SK-N-SH (cell line): Measurements from ENCODE around the gene PANK4. TPM values are rescaled to one million over a fixed set of nuclear protein-coding genes. Genes with fewer than 3 reads are reported as not detected.
A peak's percentile ranks its signal among the peaks of the same experiment; 100 is the strongest.

Experiments used
- CTCF ChIA-PET: fragments of 300-600, 350-600 bp; formaldehyde crosslinking; extraction: SDS; loops from one replicate; lab custom pipeline; 2021; lab: Yijun Ruan, JAX
- POLR2A ChIA-PET: fragments of 350-600 bp; sonication (Branson Sonifier 250); formaldehyde crosslinking; extraction: SDS; loops from one replicate; lab custom pipeline; 2020; ENCODE audit warnings: antibody characterized with exemption, inconsistent platforms; lab: Yijun Ruan, JAX
- DNase-seq: peaks from one replicate; pipeline ENCODE4 v3.0.0; 2012
- H2AFZ ChIP-seq: fragments of 200-600 bp; sonication (generic); 2 replicates; pipeline ENCODE4 v1.8.1; 2016; ENCODE audit warnings: antibody characterized with exemption, mild to moderate bottlenecking, low read depth
- H3F3A ChIP-seq: fragments of 200-600 bp; sonication (generic); replicated peaks from 2 replicates; pipeline ENCODE3; 2016; ENCODE audit warnings: antibody characterized with exemption, mild to moderate bottlenecking; ENCODE audit not compliant: insufficient read depth
- H3K27ac ChIP-seq, 2 experiments: fragments of 200-500 bp in 1 of 2; fragments of 200-600 bp in 1 of 2; sonication (Bioruptor generic) in 1 of 2; sonication (generic), shearing (Covaris generic) in 1 of 2; 2 replicates each; pipeline versions ENCODE4 v1.5.1 to v1.6.1; 2014 to 2016; ENCODE audit warnings: low read depth in 2 of 2, inconsistent platforms in 1 of 2, low read length in 1 of 2, mild to moderate bottlenecking in 1 of 2, mixed read lengths in 1 of 2
- H3K27me3 ChIP-seq: fragments of 200-600 bp; sonication (generic), shearing (Covaris generic); 2 replicates; pipeline ENCODE4 v1.6.1; 2016; ENCODE audit warnings: mixed run types; ENCODE audit not compliant: insufficient read depth
- H3K36me3 ChIP-seq, 2 experiments: fragments of 200-500 bp in 1 of 2; fragments of 200-600 bp in 1 of 2; sonication (Bioruptor generic) in 1 of 2; sonication (generic) in 1 of 2; replicated peaks in 1 of 2; 2 replicates each; pipeline versions ENCODE3 to v1.5.1; 2014 to 2016; ENCODE audit warnings: low read length in 1 of 2, mild to moderate bottlenecking in 1 of 2; ENCODE audit not compliant: insufficient read depth in 2 of 2, control insufficient read depth in 1 of 2
- H3K4me1 ChIP-seq, 2 experiments: fragments of 200-500 bp in 1 of 2; fragments of 200-600 bp in 1 of 2; sonication (Bioruptor generic) in 1 of 2; sonication (generic), shearing (Covaris generic) in 1 of 2; 2 replicates each; pipeline versions ENCODE4 v1.5.1 to v1.6.1; 2014 to 2016; ENCODE audit warnings: low read depth in 1 of 2, low read length in 1 of 2, mixed run types in 1 of 2; ENCODE audit not compliant: insufficient read depth in 2 of 2, control insufficient read depth in 1 of 2
- H3K4me2 ChIP-seq: fragments of 200-600 bp; sonication (generic), shearing (Covaris generic); 2 replicates; pipeline ENCODE4 v1.6.1; 2017; ENCODE audit warnings: mixed run types
- H3K4me3 ChIP-seq, 2 experiments: fragments of 200-500 bp in 1 of 2; fragments of 200-600 bp in 1 of 2; sonication (Bioruptor generic) in 1 of 2; sonication (generic), shearing (Covaris generic) in 1 of 2; 2 replicates each; pipeline versions ENCODE4 v1.5.1 to v1.8.1; 2014 to 2016; ENCODE audit warnings: low read depth in 2 of 2, inconsistent platforms in 1 of 2, low read length in 1 of 2, mild to moderate bottlenecking in 1 of 2, mixed read lengths in 1 of 2, moderate library complexity in 1 of 2
- H3K79me2 ChIP-seq: fragments of 200-600 bp; sonication (generic); 2 replicates; pipeline ENCODE4 v1.8.1; 2017; ENCODE audit warnings: mild to moderate bottlenecking; ENCODE audit not compliant: insufficient read depth
- H3K9ac ChIP-seq: fragments of 200-600 bp; sonication (generic); 2 replicates; pipeline ENCODE4 v1.6.1; 2017; ENCODE audit warnings: mixed run types
- H3K9me2 ChIP-seq: fragments of 200-600 bp; sonication (generic); 2 replicates; pipeline ENCODE4 v1.6.1; 2017; ENCODE audit warnings: mixed run types
- H3K9me3 ChIP-seq: fragments of 200-600 bp; sonication (generic); 2 replicates; pipeline ENCODE4 v1.6.1; 2017; ENCODE audit warnings: mixed run types, mild to moderate bottlenecking, moderate library complexity
- H4K20me1 ChIP-seq: fragments of 200-600 bp; sonication (generic); 2 replicates; pipeline ENCODE4 v1.6.1; 2017; ENCODE audit warnings: mild to moderate bottlenecking, mixed run types; ENCODE audit not compliant: insufficient read depth
- CHD2 ChIP-seq: fragments of 150-350 bp; IDR thresholded peaks from 2 replicates; pipeline ENCODE4 v1.6.1; 2018; ENCODE audit warnings: low read length; ENCODE audit not compliant: partially characterized antibody
- ELF1 ChIP-seq: IDR thresholded peaks from 2 replicates; pipeline ENCODE4 v1.4.0; 2012
- FOXM1 ChIP-seq: IDR thresholded peaks from 2 replicates; pipeline ENCODE4 v1.4.0; 2012; ENCODE audit warnings: low read depth, mild to moderate bottlenecking
- GABPA ChIP-seq: IDR thresholded peaks from 2 replicates; pipeline ENCODE4 v1.4.0; 2012; ENCODE audit warnings: low read depth, mild to moderate bottlenecking
- GATA2 ChIP-seq: sonication (generic); formaldehyde crosslinking; IDR thresholded peaks from 2 replicates; pipeline ENCODE4 v1.5.0; 2020; ENCODE audit warnings: mild to moderate bottlenecking, missing genetic modification reagents
- JUND ChIP-seq: IDR thresholded peaks from 2 replicates; pipeline ENCODE4 v1.4.0; 2012
- MAX ChIP-seq: IDR thresholded peaks from 2 replicates; pipeline ENCODE4 v1.4.0; 2012; ENCODE audit warnings: low read depth
- MEF2A ChIP-seq: IDR thresholded peaks from 2 replicates; pipeline ENCODE4 v1.4.0; 2012; ENCODE audit warnings: low read depth, borderline replicate concordance
- MXI1 ChIP-seq: IDR thresholded peaks from 2 replicates; pipeline ENCODE4 v1.6.1; 2012; ENCODE audit warnings: mild to moderate bottlenecking, low read depth, low read length, improper control_type of control experiment
- NRF1 ChIP-seq: IDR thresholded peaks from 2 replicates; pipeline ENCODE4 v1.6.1; 2012; ENCODE audit warnings: low read depth, mild to moderate bottlenecking, low read length
- POLR2AphosphoS5 ChIP-seq: IDR thresholded peaks from 2 replicates; pipeline ENCODE4 v1.6.1; 2012; ENCODE audit warnings: low read depth, low read length
- SIN3A ChIP-seq: IDR thresholded peaks from 2 replicates; pipeline ENCODE4 v1.6.1; 2012; ENCODE audit warnings: low read depth, mild to moderate bottlenecking, low read length, moderate library complexity, borderline replicate concordance
- SMC3 ChIP-seq: IDR thresholded peaks from 2 replicates; pipeline ENCODE4 v1.6.1; 2012; ENCODE audit warnings: low read depth, low read length, improper control_type of control experiment
- TAF1 ChIP-seq: IDR thresholded peaks from 2 replicates; pipeline ENCODE4 v1.6.1; 2012; ENCODE audit warnings: low read depth, mild to moderate bottlenecking, low read length, moderate library complexity, borderline replicate concordance
- TCF12 ChIP-seq: IDR thresholded peaks from 2 replicates; pipeline ENCODE4 v1.4.0; 2012
- TEAD4 ChIP-seq: IDR thresholded peaks from 2 replicates; pipeline ENCODE4 v1.4.0; 2012; ENCODE audit warnings: mild to moderate bottlenecking, borderline replicate concordance; ENCODE audit not compliant: insufficient read depth
- YY1 ChIP-seq: IDR thresholded peaks from 2 replicates; pipeline ENCODE4 v1.4.0; 2012; ENCODE audit warnings: low read depth, mild to moderate bottlenecking
- ZBTB33 ChIP-seq: IDR thresholded peaks from 2 replicates; pipeline ENCODE4 v1.4.0; 2012; ENCODE audit warnings: low read depth, borderline replicate concordance
- WGBS: methylation state at CpG from one replicate; pipeline ENCODE4 v1.1.6; 2017; ENCODE audit warnings: low lambda C conversion rate; 5-methylcytosine and 5-hydroxymethylcytosine counted together
- polyA plus RNA-seq, 3 experiments: library from polyadenylated mRNA; depleted of rRNA; stranded (reverse); fragments of >200 nt; gene quantifications; 2 replicates each; pipeline ENCODE4 v1.2.3, GENCODE V29; 2012
- TF ChIP-seq, protein P1 (sequence below): fragments of 150-350 bp; IDR thresholded peaks from 2 replicates; pipeline ENCODE4 v1.6.1; 2016; ENCODE audit warnings: mild to moderate bottlenecking, low read depth, low read length
- TF ChIP-seq, protein P2 (sequence below): IDR thresholded peaks from 2 replicates; pipeline ENCODE4; 2012

Gene PANK4
- 15.1 and 16.6 TPM in 2 replicates for polyA plus RNA-seq (2012; rRNA removed)
- polyA plus RNA-seq (2012; cell fraction: cytosol; rRNA removed), result 5.9 and 8.7 TPM in 2 replicates
- 64.1 and 71.4 TPM in 2 replicates for polyA plus RNA-seq (2012; cell fraction: nucleus; rRNA removed)

GRCh38 chr1:2525920-2526823 lies at the start of gene PANK4:
Gene PANK4, minus strand, starts transcription at chr1:2526596. Its CDS starts 9 bp downstream, at chr1:2526587.
- Histone ChIP-seq H3K9me2 (no peaks in the 10 kb centered on the region), H3K4me1 (peaks cover 0 to 45% of the 10 kb centered on the region in 2 experiments; a peak in 3 of 4 replicates), H3K9ac (peak within 1 kb of the TSS; percentile 76), H3K36me3 (peaks cover under 1 to 12% of the 10 kb centered on the region in 2 experiments), H3K9me3 (no peaks in the 10 kb centered on the region), H2AFZ (no peak within 1 kb of the TSS), H3K4me3 (peak within 1 kb of the TSS; percentile 70 to 93), H3K4me2 (peak within 1 kb of the TSS; percentile 83), H3K27ac (peak within 1 kb of the TSS; percentile 24 to 87; a peak in 3 of 4 replicates), H3K79me2 (peaks cover 40% of the 10 kb centered on the region), H4K20me1 (peaks cover 38% of the 10 kb centered on the region), H3K27me3 (peaks cover 6% of the 10 kb centered on the region; the same call in 1 of the 2 replicates), H3F3A (no peaks in the 10 kb centered on the region)
- DNase-seq, result peak; percentile 96
- CTCF ChIA-PET, result interaction anchor here (0.9 to 5.2 kb wide), 6 partner anchors 22 to 351 kb away, joined by 3 to 25 read pairs (median 4); no protein-coding TSS in a partner anchor
- 6% methylated on average over 7 of the region's 107 CpGs for WGBS
- TF ChIP-seq TAF1 (peak; percentile 68; the same call in 1 of the 2 replicates), CHD2 (peak; percentile 93), TEAD4 (0 out of 2 replicates have a peak, but pooled peaks have one; percentile 8), MXI1 (peak; percentile 5; the same call in 1 of the 2 replicates), POLR2AphosphoS5 (peak; percentile 71), YY1 (peak; percentile 86), TCF12 (no peak), NRF1 (0 out of 2 replicates have a peak, but pooled peaks have one; percentile 12), GATA2 (no peak), SMC3 (0 out of 2 replicates have a peak, but pooled peaks have one; percentile 8)
- POLR2A ChIA-PET, result interaction anchor here (0.5 to 3.4 kb wide), 10 partner anchors 10 to 135 kb away, joined by 3 to 19 read pairs (median 3); partner anchors contain the start of genes MORN1 and RER1

GRCh38 chr1:2574350-2574749 lies 48.0 kb upstream of the PANK4 start:
- 37% methylated on average over 9 of the region's 9 CpGs for WGBS
- POLR2A ChIA-PET, result no interaction called here
- CTCF ChIA-PET, result interaction anchor here (1.1 kb wide), 1 partner anchor 13 kb away, joined by 4 read pairs; no protein-coding TSS in a partner anchor
- H3K79me2 ChIP-seq, result no peaks in the 10 kb centered on the region
- no peaks in the 10 kb centered on the region for H4K20me1 ChIP-seq
- H3K4me1 ChIP-seq, result no peaks in the 10 kb centered on the region; a peak in 1 of 4 replicates
- no peaks in the 10 kb centered on the region for H3F3A ChIP-seq
- no peak overlapping the region for H2AFZ ChIP-seq
- no peak overlapping the region for H3K4me3 ChIP-seq
- H3K36me3 ChIP-seq, result no peaks in the 10 kb centered on the region
- no peak for TF ChIP-seq SIN3A
- no peak for TF ChIP-seq CHD2
- no peak for TF ChIP-seq JUND
- TF ChIP-seq TCF12, result no peak
- TF ChIP-seq MEF2A, result no peak
- TF ChIP-seq, protein P1, sequence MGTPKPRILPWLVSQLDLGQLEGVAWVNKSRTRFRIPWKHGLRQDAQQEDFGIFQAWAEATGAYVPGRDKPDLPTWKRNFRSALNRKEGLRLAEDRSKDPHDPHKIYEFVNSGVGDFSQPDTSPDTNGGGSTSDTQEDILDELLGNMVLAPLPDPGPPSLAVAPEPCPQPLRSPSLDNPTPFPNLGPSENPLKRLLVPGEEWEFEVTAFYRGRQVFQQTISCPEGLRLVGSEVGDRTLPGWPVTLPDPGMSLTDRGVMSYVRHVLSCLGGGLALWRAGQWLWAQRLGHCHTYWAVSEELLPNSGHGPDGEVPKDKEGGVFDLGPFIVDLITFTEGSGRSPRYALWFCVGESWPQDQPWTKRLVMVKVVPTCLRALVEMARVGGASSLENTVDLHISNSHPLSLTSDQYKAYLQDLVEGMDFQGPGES, result no peak
- no peak for TF ChIP-seq GATA2
- TF ChIP-seq ELF1, result no peak
- no peak for TF ChIP-seq TAF1
- no peak for TF ChIP-seq FOXM1
- TF ChIP-seq MAX, result no peak
- TF ChIP-seq, protein P2, sequence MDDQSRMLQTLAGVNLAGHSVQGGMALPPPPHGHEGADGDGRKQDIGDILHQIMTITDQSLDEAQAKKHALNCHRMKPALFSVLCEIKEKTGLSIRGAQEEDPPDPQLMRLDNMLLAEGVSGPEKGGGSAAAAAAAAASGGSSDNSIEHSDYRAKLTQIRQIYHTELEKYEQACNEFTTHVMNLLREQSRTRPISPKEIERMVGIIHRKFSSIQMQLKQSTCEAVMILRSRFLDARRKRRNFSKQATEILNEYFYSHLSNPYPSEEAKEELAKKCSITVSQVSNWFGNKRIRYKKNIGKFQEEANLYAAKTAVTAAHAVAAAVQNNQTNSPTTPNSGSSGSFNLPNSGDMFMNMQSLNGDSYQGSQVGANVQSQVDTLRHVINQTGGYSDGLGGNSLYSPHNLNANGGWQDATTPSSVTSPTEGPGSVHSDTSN, result no peak
- TF ChIP-seq GABPA, result no peak
- no peak for TF ChIP-seq ZBTB33
- no peak overlapping the region for H3K4me2 ChIP-seq
- no peak for DNase-seq
- H3K9me2 ChIP-seq, result no peaks in the 10 kb centered on the region
- H3K27me3 ChIP-seq, result no peaks in the 10 kb centered on the region
- H3K9me3 ChIP-seq, result no peaks in the 10 kb centered on the region
- H3K27ac ChIP-seq, result no peak overlapping the region
- H3K9ac ChIP-seq, result no peak overlapping the region
